HG03097 (cell line): ENCODE data around the gene MYADML2.
"Not testable (repeated sequence)": the region's sequence is repeated elsewhere in the genome, so short reads cannot be mapped to it uniquely, and the experiment has no call there.

ENCODE experiments used
- ATAC-seq: cut with Tn5 transposase; IDR thresholded peaks from one replicate; pipeline ENCODE4 v1.9.1; 2021; ENCODE audit not compliant: unreplicated experiment, low FRiP score

The MYADML2 gene

GRCh38 chr17:81960130-81960958 is 13.3 kb upstream of the MYADML2 start:
- ATAC-seq = no peak

GRCh38 chr17:81959362-81960129 is 12.5 kb upstream of the MYADML2 start:
- no peak for ATAC-seq

- ATAC-seq = no peak
Observed at GRCh38 chr17:81958633-81959342, 11.8 kb upstream of the MYADML2 start.

- no peak for ATAC-seq
Observed at GRCh38 chr17:81957691-81958432, 10.8 kb upstream of the MYADML2 start.

GRCh38 chr17:81956607-81957589 is 9.9 kb upstream of the MYADML2 start:
- ATAC-seq = no peak

- no peak for ATAC-seq
Observed at GRCh38 chr17:81955756-81956544, 8.9 kb upstream of the MYADML2 start.

GRCh38 chr17:81955058-81955681 is 8.1 kb upstream of the MYADML2 start:
- ATAC-seq = no peak

- no peak for ATAC-seq
Observed at GRCh38 chr17:81954131-81955057, 7.4 kb upstream of the MYADML2 start.

GRCh38 chr17:81953443-81953842 is 6.4 kb upstream of the MYADML2 start:
- not testable (repeated sequence) for ATAC-seq

- no peak for ATAC-seq
Observed at GRCh38 chr17:81952792-81953228, 5.8 kb upstream of the MYADML2 start.

- no peak for ATAC-seq
Observed at GRCh38 chr17:81951785-81952684, 5.0 kb upstream of the MYADML2 start.

- no peak for ATAC-seq
Observed at GRCh38 chr17:81950501-81950900, 3.5 kb upstream of the MYADML2 start.

GRCh38 chr17:81948635-81949378 is 1.8 kb upstream of the MYADML2 start:
- no peak for ATAC-seq

GRCh38 chr17:81944858-81945257 is 2.2 kb downstream of the MYADML2 start:
- no peak for ATAC-seq

- no peak for ATAC-seq
Observed at GRCh38 chr17:81942167-81942553, 4.9 kb downstream of the MYADML2 start.
